Fibroblast of pulmonary artery (primary cell): ENCODE data around the gene UGGT2.

Experiments used
- DNase-seq: peaks from one replicate; pipeline ENCODE4 v3.0.0-alpha.2; 2010; ENCODE audit warnings: low read depth
- H3K4me3 ChIP-seq: replicated peaks from 2 replicates; pipeline ENCODE4 v1.5.1; 2011; ENCODE audit warnings: low read depth, mild to moderate bottlenecking, control low read depth, low read length, moderate library complexity
- TF ChIP-seq, protein P1 (sequence below): IDR thresholded peaks from 2 replicates; pipeline ENCODE4 v1.5.1; 2011; ENCODE audit warnings: mild to moderate bottlenecking, control low read depth, low read length, inconsistent platforms; ENCODE audit errors: missing control alignments

Gene UGGT2

DNA sequence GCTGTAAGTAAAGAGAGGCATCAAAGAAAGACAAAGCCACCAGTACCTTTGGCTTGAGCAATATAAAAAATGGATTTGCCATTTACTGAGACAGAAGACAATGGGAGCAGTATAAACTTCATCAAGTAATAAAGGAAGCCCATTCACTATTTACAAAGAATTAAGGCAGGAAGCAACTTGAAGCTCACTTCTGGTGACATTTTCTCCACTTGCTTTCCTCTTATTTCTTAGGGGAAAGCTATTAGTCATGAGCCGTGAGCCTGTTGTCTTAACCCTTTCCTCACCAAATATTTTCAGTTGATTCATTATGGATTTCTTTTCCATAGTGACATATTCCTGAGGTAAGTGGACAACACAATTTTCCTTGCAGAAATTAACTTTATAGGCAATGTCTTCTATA, 219.5 kb downstream of the UGGT2 start:
- no peak overlapping the region for H3K4me3 ChIP-seq
- TF ChIP-seq, protein P1, sequence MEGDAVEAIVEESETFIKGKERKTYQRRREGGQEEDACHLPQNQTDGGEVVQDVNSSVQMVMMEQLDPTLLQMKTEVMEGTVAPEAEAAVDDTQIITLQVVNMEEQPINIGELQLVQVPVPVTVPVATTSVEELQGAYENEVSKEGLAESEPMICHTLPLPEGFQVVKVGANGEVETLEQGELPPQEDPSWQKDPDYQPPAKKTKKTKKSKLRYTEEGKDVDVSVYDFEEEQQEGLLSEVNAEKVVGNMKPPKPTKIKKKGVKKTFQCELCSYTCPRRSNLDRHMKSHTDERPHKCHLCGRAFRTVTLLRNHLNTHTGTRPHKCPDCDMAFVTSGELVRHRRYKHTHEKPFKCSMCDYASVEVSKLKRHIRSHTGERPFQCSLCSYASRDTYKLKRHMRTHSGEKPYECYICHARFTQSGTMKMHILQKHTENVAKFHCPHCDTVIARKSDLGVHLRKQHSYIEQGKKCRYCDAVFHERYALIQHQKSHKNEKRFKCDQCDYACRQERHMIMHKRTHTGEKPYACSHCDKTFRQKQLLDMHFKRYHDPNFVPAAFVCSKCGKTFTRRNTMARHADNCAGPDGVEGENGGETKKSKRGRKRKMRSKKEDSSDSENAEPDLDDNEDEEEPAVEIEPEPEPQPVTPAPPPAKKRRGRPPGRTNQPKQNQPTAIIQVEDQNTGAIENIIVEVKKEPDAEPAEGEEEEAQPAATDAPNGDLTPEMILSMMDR: no peak
- peak; percentile 42 for DNase-seq

DNA sequence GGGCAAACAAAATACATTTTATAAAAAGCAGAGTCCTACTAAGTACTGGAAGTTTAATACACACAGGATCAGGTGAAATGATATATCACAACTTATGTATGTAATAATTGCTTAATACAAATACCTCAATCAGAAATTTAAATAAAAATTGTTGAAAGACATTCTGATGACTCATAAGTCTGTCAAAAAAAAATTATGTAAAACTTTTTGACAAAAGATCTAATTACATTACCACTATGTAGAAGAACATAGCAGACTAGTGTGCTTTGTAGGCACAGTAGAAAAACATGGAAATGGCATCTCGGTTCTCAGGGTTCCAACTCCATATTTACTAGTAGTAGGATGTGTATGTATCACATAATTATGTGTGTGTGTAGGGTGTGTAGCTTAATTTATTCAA, 220.1 kb downstream of the UGGT2 start:
- H3K4me3 ChIP-seq: no peak overlapping the region
- no peak for DNase-seq
- TF ChIP-seq, protein P1: no peak

DNA sequence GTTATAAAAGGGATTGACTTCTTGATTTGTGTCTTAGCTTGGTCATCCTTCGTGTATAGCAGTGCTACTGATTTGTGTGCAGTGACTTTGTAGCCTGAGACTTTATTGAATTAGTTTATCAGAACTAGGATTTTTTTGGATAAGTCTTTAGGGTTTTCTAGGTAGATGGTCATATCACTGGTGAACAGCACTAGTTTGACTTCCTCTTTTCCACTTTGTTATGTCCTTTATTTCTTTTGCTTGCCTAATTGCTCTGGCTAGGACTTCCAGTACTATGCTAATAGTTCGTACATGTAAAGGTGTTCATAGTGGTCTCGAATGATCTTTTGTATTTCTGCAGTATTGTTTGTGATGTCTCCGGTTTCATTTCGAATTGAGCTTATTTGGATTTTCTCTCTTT, 230.9 kb downstream of the UGGT2 start:
- TF ChIP-seq, protein P1: no peak
- no peak for DNase-seq
- no peak overlapping the region for H3K4me3 ChIP-seq

DNA sequence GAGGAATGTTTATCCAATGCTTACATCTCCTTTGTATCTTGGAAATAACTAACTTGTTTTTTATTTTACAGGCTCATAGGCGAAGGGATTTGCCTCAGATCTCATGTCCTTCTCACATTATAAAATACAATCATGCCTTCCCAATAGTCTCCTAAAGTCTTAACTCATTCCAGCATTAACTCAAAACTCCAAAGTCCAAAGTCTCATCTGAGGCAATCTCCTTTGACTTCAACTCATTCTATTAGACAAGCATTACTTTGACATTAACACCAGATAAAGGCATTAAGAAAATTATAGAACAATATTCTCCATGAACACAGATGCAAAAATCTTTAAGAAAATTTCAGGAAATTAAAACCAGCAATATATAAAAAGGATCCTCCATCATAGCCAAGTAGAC, 238.7 kb downstream of the UGGT2 start:
- DNase-seq: no peak
- no peak overlapping the region for H3K4me3 ChIP-seq
- TF ChIP-seq, protein P1: no peak

DNA sequence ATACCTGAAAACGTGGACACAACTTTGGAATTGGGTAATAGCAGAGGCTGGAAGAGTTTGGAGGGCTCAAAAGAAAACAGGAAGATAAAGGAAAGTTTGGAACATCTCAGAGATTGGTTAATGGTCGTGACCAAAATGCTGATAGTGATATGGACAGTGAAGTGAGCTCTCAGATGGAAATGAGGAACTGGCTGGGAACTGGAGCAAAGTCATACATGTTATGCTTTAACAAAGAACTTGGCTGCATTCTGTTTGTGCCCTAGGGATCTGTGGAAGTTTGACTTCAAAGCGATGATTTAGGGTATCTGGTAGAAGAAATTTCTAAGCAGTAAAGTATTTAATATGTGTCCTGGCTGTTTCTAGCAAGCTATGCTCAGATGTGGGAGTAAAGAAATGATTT, 240.1 kb downstream of the UGGT2 start:
- no peak for DNase-seq
- no peak overlapping the region for H3K4me3 ChIP-seq
- TF ChIP-seq, protein P1: no peak

GRCh38 chr13:95809429-95809828, 243.8 kb downstream of the UGGT2 start:
- H3K4me3 ChIP-seq: no peak overlapping the region
- TF ChIP-seq, protein P1: no peak
- no peak for DNase-seq

GRCh38 chr13:95805921-95806320, 247.3 kb downstream of the UGGT2 start:
- no peak overlapping the region for H3K4me3 ChIP-seq
- TF ChIP-seq, protein P1: no peak
- no peak for DNase-seq
